Panc1 (cell line): ENCODE results near the gene TMEM108. TPM values are rescaled to one million over a fixed set of nuclear protein-coding genes. Genes with fewer than 3 reads are reported as not detected.

Experiments used
- ATAC-seq: fragments of 200-7000 bp; cut with Tn5 transposase; 2 replicates; pipeline ENCODE4 v1.9.1; 2020; ENCODE audit warnings: mild to moderate bottlenecking, moderate library complexity
- BruUV-seq: library from RNA; stranded (reverse); fragments of 400-500 nt; replicated peaks from 2 replicates; lab custom pipeline; 2021; lab: Mats Ljungman, UMichigan
- CTCF ChIA-PET: fragments of 300-600 bp; sonication (Branson Sonifier 250); formaldehyde crosslinking; loops from one replicate; lab custom pipeline; 2022; ENCODE audit warnings: antibody characterized with exemption; lab: Charles Lee
- POLR2A ChIA-PET: fragments of 300-600 bp; sonication (Branson Sonifier 250); formaldehyde crosslinking; loops from one replicate; lab custom pipeline; 2022; ENCODE audit warnings: antibody characterized with exemption; lab: Charles Lee
- DNase-seq: peaks from one replicate; pipeline ENCODE4 v3.0.0-alpha.2; 2010; ENCODE audit warnings: low read depth, low spot score
- H3K27ac ChIP-seq: 2 replicates; pipeline ENCODE4 v1.5.1; 2011; ENCODE audit warnings: mild to moderate bottlenecking, low read length, inconsistent platforms
- H3K27me3 ChIP-seq: fragments of 200-500 bp; sonication (Bioruptor generic); 2 replicates; pipeline ENCODE4 v1.6.0; 2014; ENCODE audit warnings: low read length, inconsistent platforms; ENCODE audit not compliant: control insufficient read depth, insufficient read depth
- H3K36me3 ChIP-seq: fragments of 200-500 bp; sonication (Bioruptor generic); 2 replicates; pipeline ENCODE4 v1.5.1; 2014; ENCODE audit warnings: inconsistent platforms, mild to moderate bottlenecking, low read length, moderate library complexity; ENCODE audit not compliant: control insufficient read depth, insufficient read depth
- H3K4me1 ChIP-seq: 2 replicates; pipeline ENCODE4 v1.5.1; 2011; ENCODE audit warnings: inconsistent platforms, mild to moderate bottlenecking, low read length, moderate library complexity; ENCODE audit not compliant: control insufficient read depth, insufficient read depth
- H3K4me3 ChIP-seq, 2 experiments: 2 replicates each; pipeline ENCODE4 v1.5.1; 2011 to 2012; ENCODE audit warnings: low read depth in 2 of 2, low read length in 2 of 2, mild to moderate bottlenecking in 2 of 2, inconsistent platforms in 1 of 2, moderate library complexity in 1 of 2
- H3K9me3 ChIP-seq: fragments of 200-500 bp; sonication (Bioruptor generic); 2 replicates; pipeline ENCODE4 v1.5.1; 2014; ENCODE audit warnings: low read depth, mild to moderate bottlenecking, inconsistent platforms, low read length, moderate library complexity; ENCODE audit not compliant: control insufficient read depth, insufficient read depth
- CTCF ChIP-seq: fragments of 450-650 bp; IDR thresholded peaks from 2 replicates; pipeline ENCODE4 v1.5.1; 2017; ENCODE audit warnings: mild to moderate bottlenecking
- POLR2AphosphoS5 ChIP-seq: IDR thresholded peaks from 2 replicates; pipeline ENCODE4 v1.6.1; 2012; ENCODE audit warnings: mild to moderate bottlenecking, low read depth, low read length, moderate library complexity
- REST ChIP-seq, 2 experiments: IDR thresholded peaks; 2 replicates each; pipeline ENCODE4 v1.6.1; 2011 to 2012; ENCODE audit warnings: low read depth in 2 of 2, control low read depth in 1 of 2, low read length in 1 of 2, mild to moderate bottlenecking in 1 of 2, moderate library complexity in 1 of 2; ENCODE audit not compliant: insufficient read depth in 1 of 2
- SIN3A ChIP-seq: IDR thresholded peaks from 2 replicates; pipeline ENCODE4 v1.6.1; 2012; ENCODE audit warnings: low read depth, mild to moderate bottlenecking, low read length, moderate library complexity, borderline replicate concordance; ENCODE audit not compliant: insufficient read depth
- TCF7L2 ChIP-seq: IDR thresholded peaks from 2 replicates; pipeline ENCODE4 v1.6.1; 2011; ENCODE audit warnings: mild to moderate bottlenecking, low read depth, low read length, inconsistent platforms
- in situ Hi-C: cut with HindIII; loops from 2 replicates; pipeline ENCODE4 v1.10.0; 2016; ENCODE audit warnings: low sequenced_read_pairs, low pct_unique_long_range_greater_than_20kb
- intact Hi-C: fragments of 100-400 bp; cut with micrococcal nuclease; formaldehyde crosslinking; loops from one replicate; pipeline ENCODE4 v1.10.0; 2022; ENCODE audit not compliant: unreplicated experiment
- total RNA-seq: library from RNA; stranded (reverse); gene quantifications from one replicate; pipeline ENCODE4 v1.2.1, GENCODE V29; 2021; ENCODE audit not compliant: unreplicated experiment

TMEM108 gene
- total RNA-seq, 1 experiment from 2014 or later, result 0.41 TPM

- no peak for ATAC-seq
- Histone ChIP-seq H3K4me3 (no peak overlapping the region), H3K36me3 (no peaks in the 10 kb centered on the region), H3K9me3 (no peaks in the 10 kb centered on the region), H3K4me1 (no peaks in the 10 kb centered on the region), H3K27ac (no peak overlapping the region), H3K27me3 (peaks cover 14% of the 10 kb centered on the region)
- TF ChIP-seq CTCF (no peak), REST (IDR thresholded peaks at IDR 0.05; ENCODE audit: insufficient read depth in 1 of 2, low read depth in 2 of 2, low read length in 1 of 2) (no peak), SIN3A (no peak), POLR2AphosphoS5 (no peak), TCF7L2 (no peak)
- no TSS peak for BruUV-seq
- in situ Hi-C loops, result no loop called here
- POLR2A ChIA-PET, result no interaction called here
- no peak for DNase-seq
- intact Hi-C loops, result no loop called here
- CTCF ChIA-PET, result no interaction called here
These were observed 99.1 kb downstream of the TMEM108 start for GRCh38 chr3:133137042-133137996.

GRCh38 chr3:133138017-133138416 is 99.8 kb downstream of the TMEM108 start:
- no peak for TF ChIP-seq TCF7L2
- no peak for TF ChIP-seq SIN3A
- TF ChIP-seq REST (IDR thresholded peaks at IDR 0.05; ENCODE audit: insufficient read depth in 1 of 2, low read depth in 2 of 2, low read length in 1 of 2), result no peak
- TF ChIP-seq POLR2AphosphoS5, result no peak
- no peak for TF ChIP-seq CTCF
- peaks cover 14% of the 10 kb centered on the region for H3K27me3 ChIP-seq
- ATAC-seq (no peak), DNase-seq (no peak)
- POLR2A ChIA-PET, result no interaction called here
- no peak overlapping the region for H3K27ac ChIP-seq
- intact Hi-C loops, result no loop called here
- BruUV-seq, result no TSS peak
- no peaks in the 10 kb centered on the region for H3K4me1 ChIP-seq
- no peak overlapping the region for H3K4me3 ChIP-seq
- H3K36me3 ChIP-seq, result no peaks in the 10 kb centered on the region
- in situ Hi-C loops, result no loop called here
- CTCF ChIA-PET, result no interaction called here
- H3K9me3 ChIP-seq, result no peaks in the 10 kb centered on the region
